ENCODE results near the gene COL18A1. TPM values are rescaled to one million over a fixed set of nuclear protein-coding genes. Genes with fewer than 3 reads are reported as not detected.

The COL18A1 gene
- total RNA-seq, 6 experiments from 2014 or later, result 39.8 to 93.5 (median 86.8) TPM

DNA sequence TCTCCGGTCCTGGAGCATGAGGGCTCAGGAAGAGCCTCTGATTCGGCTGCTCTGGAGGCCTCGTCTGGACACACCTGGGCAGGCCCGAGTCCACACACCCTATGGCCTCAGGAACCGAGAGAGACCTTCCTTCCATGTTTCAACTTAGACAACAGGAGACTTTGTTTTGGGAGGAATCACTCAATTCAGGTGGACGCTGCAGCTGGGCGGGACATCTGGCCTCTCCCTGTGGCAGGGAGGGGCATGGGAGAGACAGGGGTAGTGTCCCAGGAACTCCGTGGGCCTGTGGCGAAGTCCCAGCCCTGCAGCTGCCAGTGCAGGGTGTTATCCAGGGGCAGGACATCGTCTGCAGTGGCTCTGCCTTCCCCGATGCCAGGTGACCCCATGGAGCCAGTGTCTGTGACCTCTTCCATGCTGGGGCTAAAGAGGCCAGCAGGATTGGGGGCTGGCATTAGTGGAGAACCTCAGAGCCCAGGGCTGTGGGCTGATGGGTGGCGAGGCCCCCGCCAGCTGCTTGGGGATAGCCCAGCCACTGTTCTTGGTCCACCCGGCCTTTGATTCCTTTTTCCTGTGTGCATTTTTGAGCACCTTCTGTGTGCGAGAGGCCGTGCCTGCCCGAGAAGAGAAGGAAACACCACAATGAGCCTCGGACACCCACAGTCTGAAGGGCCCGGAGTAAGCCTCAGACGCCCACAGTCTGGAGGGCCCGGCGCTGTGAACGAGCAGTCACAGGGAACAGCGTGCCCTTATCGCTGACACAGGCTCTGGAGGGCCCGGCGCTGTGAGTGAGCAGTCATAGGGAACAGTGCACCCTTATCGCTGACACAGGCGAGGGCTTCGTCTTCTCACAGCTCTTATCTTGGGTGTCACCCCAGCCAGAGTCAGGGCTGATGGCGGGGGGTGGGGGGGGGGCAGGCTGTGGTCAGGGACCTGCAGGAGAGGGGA is 6.2 kb downstream of the COL18A1 start:
- H3K4me1 Mint-ChIP-seq (ENCODE audit: low read depth), result peaks cover 16% of the 10 kb centered on the region
- no peak overlapping the region for H3K4me3 Mint-ChIP-seq

DNA sequence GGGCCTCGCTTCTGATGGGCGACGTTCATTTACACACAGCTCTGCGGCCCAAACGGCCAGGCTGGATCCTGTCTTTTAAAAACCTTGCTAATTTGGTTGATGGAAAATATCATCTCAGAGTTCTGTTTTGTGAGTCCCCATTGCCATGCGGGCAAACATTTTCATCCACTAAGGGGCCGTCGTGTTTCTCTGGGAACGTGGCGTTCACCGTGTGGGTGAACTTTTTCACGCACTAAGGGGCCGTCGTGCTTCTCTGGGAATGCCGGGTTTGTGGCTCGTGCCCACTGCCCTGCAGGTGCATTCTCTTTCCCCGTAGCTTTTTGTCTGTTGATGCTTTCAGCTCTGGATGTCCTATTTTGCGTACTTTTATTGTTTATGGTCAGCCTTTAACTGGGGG is 6.8 kb downstream of the COL18A1 start:
- no peaks in the 10 kb centered on the region for H3K9me3 Mint-ChIP-seq
- TF ChIP-seq, protein P1, sequence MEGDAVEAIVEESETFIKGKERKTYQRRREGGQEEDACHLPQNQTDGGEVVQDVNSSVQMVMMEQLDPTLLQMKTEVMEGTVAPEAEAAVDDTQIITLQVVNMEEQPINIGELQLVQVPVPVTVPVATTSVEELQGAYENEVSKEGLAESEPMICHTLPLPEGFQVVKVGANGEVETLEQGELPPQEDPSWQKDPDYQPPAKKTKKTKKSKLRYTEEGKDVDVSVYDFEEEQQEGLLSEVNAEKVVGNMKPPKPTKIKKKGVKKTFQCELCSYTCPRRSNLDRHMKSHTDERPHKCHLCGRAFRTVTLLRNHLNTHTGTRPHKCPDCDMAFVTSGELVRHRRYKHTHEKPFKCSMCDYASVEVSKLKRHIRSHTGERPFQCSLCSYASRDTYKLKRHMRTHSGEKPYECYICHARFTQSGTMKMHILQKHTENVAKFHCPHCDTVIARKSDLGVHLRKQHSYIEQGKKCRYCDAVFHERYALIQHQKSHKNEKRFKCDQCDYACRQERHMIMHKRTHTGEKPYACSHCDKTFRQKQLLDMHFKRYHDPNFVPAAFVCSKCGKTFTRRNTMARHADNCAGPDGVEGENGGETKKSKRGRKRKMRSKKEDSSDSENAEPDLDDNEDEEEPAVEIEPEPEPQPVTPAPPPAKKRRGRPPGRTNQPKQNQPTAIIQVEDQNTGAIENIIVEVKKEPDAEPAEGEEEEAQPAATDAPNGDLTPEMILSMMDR (IDR thresholded peaks at IDR 0.05), result no peak
- DNase-seq, result no peak
- H3K27me3 Mint-ChIP-seq (ENCODE audit: insufficient read depth), result peaks cover 2% of the 10 kb centered on the region
- no peaks in the 10 kb centered on the region for H3K36me3 Mint-ChIP-seq (ENCODE audit: low read depth)
- H3K4me1 Mint-ChIP-seq (ENCODE audit: low read depth), result peaks cover 9% of the 10 kb centered on the region
- no peak overlapping the region for H3K27ac Mint-ChIP-seq
- no peak overlapping the region for H3K4me3 Mint-ChIP-seq

More for the DNA sequence above, 6.2 kb downstream of the COL18A1 start:
- peaks cover 2% of the 10 kb centered on the region for H3K27me3 Mint-ChIP-seq (ENCODE audit: insufficient read depth)
- TF ChIP-seq, protein P1 (IDR thresholded peaks at IDR 0.05), result no peak
- no peak for DNase-seq
- no peak overlapping the region for H3K27ac Mint-ChIP-seq
- no peaks in the 10 kb centered on the region for H3K9me3 Mint-ChIP-seq
- H3K36me3 Mint-ChIP-seq (ENCODE audit: low read depth), result peaks cover 5% of the 10 kb centered on the region; the same call in 1 of the 2 replicates

DNA sequence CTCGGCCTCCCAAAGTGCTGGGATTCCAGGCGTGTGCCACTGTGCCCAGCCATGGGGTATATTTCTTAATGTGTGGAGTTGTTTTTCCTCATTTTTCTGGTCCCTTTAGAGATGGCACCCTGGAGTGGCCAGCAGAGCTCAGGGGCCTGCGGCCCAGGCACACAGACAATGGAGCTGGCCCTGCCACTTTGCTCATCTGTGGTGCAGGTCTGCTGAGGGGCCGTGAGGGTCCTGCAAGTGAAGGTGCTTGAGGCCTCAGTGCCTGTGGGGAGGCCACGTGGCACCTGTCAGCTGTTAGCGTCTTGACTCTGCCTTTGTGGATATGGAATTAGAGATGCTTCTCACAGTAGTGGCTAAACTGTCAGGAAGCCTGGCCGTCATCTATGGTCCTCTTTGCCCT is 7.5 kb downstream of the COL18A1 start:
- H3K9me3 Mint-ChIP-seq, result no peaks in the 10 kb centered on the region
- no peak overlapping the region for H3K27ac Mint-ChIP-seq
- no peak overlapping the region for H3K4me3 Mint-ChIP-seq
- no peak for DNase-seq
- TF ChIP-seq, protein P1 (IDR thresholded peaks at IDR 0.05), result no peak
- H3K36me3 Mint-ChIP-seq (ENCODE audit: low read depth), result no peaks in the 10 kb centered on the region
- peaks cover 2% of the 10 kb centered on the region; the same call in 1 of the 2 replicates for H3K4me1 Mint-ChIP-seq (ENCODE audit: low read depth)
- peaks cover 2% of the 10 kb centered on the region for H3K27me3 Mint-ChIP-seq (ENCODE audit: insufficient read depth)

DNA sequence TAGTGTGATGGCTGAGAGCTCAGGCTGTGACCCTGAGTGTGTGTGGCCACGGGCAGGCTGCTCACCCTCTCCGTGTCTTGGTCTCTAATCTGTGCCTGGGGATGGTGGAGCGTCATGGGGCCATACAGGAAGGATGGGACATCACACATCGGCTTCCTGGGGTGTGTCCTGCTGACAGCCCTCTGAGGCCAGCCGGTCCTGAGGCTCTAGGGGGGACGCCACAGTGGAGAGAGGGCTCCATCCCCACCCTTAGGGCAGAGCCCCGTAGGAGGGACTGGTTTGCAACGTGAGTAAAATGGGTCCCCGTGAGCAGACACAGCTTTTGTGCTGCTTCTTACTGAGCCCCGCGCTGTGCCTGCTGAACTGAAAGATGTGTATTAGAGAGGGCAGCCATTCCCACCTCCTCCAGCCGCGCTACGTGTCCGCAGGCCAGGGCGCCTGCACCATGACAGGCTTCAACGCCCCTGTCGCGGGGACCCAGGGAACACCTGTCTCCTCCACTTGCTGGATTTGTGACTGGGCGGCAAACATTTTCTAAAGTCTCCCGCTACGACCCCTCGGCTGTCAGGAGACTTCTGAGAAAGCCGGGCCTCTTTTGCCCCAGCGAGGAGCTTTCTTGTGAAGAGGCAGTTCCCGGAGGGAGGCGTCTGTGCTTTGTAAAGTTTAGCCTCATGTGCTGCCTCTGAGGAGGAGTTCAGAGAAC is 8.1 kb downstream of the COL18A1 start:
- TF ChIP-seq, protein P1 (IDR thresholded peaks at IDR 0.05), result no peak
- no peak for DNase-seq
- peaks cover 2% of the 10 kb centered on the region for H3K27me3 Mint-ChIP-seq (ENCODE audit: insufficient read depth)
- no peaks in the 10 kb centered on the region for H3K9me3 Mint-ChIP-seq
- H3K36me3 Mint-ChIP-seq (ENCODE audit: low read depth), result no peaks in the 10 kb centered on the region
- H3K4me3 Mint-ChIP-seq, result no peak overlapping the region
- H3K27ac Mint-ChIP-seq, result no peak overlapping the region
- H3K4me1 Mint-ChIP-seq (ENCODE audit: low read depth), result no peaks in the 10 kb centered on the region

DNA sequence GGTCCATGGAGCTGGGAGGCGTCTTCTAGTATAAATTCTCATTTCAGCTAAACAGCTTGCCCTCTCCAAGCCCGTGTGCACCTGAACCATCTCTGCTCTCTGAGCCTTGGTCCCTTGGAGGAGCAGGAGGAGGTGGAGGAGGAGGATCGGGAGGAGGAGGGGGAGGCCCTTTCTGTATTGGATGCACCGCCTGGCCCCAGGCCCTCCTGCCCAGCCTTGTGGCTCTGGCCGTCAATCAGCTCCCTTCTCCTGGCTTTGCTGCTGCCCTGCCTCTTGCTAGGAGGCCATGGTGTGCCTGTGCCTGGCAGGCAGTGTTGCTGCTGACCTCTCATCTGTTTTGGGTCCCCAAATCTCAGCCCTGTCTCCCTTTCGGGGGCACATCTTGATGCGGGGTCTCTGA is 9.0 kb downstream of the COL18A1 start:
- DNase-seq, result no peak
- H3K36me3 Mint-ChIP-seq (ENCODE audit: low read depth), result no peaks in the 10 kb centered on the region
- no peak overlapping the region for H3K4me3 Mint-ChIP-seq
- H3K27ac Mint-ChIP-seq, result no peak overlapping the region
- peaks cover 2% of the 10 kb centered on the region for H3K27me3 Mint-ChIP-seq (ENCODE audit: insufficient read depth)
- TF ChIP-seq, protein P1 (IDR thresholded peaks at IDR 0.05), result no peak
- no peaks in the 10 kb centered on the region for H3K9me3 Mint-ChIP-seq
- no peaks in the 10 kb centered on the region for H3K4me1 Mint-ChIP-seq (ENCODE audit: low read depth)
